Hippocampal formation (tissue), 2 donors: ENCODE measurements around the gene TERB1.

Source experiments
- DNase-seq, 2 donors: peaks; one replicate each; lab custom pipeline; 2025; lab: John Stamatoyannopoulos, UW

Gene TERB1, protein sequence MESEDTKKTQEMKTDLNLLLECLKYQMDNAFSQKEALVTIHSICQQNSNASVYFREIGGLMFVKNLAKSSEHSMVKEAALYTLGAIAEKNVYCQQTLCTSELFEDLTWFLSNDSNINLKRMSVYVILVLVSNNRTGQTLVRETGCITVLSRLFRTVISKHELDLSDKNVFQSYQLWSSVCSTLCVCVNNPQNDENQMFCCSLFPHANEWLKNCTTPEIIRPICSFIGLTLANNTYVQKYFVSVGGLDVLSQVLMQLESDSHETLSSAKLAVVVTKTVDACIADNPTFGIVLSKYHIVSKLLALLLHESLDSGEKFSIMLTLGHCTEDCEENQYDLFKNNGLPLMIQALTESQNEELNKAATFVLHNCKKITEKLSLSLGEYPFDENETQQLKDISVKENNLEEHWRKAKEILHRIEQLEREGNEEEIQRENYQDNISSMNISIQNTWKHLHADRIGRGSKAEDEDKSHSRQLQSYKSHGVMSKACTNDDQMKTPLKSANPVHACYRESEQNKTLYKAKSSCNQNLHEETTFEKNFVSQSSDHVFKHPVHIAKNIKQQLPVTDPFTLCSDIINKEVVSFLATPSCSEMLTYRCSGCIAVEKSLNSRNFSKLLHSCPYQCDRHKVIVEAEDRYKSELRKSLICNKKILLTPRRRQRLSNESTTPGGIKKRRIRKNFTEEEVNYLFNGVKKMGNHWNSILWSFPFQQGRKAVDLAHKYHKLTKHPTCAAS

DNA sequence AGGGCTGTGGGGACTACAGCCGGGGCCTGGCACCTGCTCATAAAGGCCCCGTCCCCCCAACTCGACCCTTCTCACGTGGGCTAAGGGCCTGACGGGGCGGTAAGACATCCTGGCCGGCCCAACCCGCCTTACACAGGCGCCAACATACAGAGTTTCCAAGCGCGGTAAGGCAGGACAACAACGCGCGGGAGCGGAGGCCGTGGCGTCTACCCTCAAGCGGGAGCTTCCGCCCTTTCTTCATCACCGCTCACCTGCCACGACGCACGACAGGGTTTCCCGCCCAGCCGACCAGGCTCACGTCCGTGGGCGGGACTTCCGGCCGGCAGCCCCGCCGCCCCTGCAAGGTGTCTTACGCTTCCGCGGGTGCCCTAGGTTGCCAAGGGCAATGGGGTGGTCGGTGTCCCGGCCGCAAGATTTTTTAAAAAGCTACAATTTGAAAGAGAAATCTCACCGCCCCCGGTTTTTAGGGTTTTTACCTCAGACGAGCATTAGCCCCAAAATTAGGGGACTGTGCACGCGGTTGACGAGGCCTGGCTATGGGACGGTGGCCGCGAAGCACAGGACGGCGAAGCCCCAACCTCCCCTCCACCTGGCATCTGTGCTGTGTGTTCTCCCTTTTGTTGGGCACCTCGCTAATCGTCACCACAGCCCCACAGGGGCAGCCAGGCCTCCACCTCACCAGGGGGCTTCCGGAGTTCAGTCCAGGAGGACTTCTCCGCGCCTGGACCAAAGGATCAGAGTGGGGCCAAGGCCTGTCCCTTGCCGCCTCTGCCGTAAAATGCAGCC is at the start of gene TERB1:
Gene TERB1, minus strand, starts transcription at position 265 of the 786 bp plus-strand sequence. CDS start 4,786 bp downstream, outside the sequence.
- DNase-seq, result no peak

DNA sequence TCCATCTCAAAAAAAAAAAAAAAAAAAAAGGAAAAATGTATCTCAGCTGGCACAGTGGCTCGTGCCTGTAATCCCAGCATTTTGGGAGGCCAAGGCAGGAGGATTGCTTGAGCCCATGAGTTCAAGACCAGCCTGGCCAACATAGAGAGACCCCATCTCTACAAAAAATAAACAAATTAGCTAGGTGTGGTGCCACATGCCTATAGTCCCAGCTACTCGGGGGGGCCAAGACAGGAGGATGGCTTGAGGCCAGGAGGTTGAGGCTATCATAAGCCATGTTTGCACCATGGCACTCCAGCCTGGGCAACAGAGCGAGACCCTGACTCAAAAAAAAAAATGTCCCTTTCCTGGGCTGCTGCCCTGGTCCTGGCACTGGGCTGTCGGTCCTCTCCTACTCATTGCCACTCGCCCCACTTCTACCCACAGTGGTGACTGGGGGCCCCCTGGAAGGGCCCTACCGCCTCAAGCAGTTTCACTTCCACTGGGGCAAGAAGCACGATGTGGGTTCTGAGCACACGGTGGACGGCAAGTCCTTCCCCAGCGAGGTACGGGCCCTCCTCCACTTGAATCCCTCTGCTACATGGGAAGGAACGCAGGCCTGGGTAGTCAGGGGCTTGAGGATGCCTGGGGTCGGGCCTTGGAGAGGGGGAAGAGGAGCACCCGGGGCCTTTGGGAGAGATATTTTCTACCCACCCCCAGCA is 48.9 kb upstream of the TERB1 start:
- no peak for DNase-seq

DNA sequence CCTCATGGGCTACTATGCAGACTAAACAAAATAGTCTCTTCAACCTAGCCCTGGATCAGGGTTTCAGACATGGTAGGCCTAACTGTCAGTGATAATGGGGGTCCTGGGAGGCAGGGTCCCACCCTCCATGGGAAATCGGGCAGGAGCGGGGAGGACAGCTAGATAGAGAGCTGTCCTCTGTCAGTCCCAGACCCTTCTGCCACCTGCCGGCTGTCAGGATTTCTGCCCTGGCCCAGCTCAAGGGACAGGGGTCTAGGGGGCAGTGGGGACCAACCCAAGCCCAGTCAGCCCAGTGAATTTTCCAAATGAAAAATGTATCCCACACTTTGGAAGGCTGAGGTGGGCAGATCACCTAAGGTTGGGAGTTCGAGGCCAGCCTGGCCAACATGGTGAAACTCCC is 48.2 kb upstream of the TERB1 start:
- no peak for DNase-seq

DNA sequence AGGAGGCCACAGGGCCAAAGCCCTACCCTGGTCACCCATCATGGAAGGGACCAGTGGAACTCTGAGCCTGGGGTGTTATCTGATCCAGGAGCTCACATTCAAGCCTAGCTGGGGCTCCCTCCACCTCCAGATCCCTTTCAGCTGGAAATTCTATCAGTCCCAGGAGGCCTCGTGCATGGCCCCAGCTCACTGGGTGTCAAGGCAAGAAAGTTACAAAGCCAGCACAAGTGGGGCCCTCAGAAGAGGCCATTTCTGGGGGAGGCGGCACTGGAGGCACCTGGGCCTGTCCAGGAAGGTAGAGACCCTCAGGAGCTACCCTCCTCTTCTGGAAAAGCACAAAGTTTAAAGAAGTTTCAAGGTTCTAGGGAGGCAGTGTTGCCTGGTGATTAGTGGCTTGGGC is 47.6 kb upstream of the TERB1 start:
- DNase-seq, result no peak

DNA sequence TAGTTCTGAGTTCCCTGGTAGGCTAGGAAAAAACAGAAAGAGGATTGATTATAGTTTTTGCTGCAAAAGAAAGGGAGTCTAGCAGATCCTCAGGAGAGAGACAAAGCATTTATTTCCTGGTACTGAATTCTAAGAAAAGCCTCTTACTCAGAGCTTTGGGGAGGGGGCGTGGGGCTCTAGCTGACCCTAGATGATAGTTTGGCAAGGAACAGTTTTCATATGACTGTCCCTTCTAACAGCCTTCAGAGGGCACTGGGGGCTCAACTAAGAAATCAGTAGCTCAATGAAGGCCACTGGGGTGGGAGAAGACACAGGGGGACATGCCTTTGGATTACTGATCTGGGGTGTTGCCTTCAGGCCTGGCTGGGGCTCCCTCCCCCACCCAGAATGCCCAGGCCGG is 46.8 kb upstream of the TERB1 start:
- DNase-seq, result no peak

DNA sequence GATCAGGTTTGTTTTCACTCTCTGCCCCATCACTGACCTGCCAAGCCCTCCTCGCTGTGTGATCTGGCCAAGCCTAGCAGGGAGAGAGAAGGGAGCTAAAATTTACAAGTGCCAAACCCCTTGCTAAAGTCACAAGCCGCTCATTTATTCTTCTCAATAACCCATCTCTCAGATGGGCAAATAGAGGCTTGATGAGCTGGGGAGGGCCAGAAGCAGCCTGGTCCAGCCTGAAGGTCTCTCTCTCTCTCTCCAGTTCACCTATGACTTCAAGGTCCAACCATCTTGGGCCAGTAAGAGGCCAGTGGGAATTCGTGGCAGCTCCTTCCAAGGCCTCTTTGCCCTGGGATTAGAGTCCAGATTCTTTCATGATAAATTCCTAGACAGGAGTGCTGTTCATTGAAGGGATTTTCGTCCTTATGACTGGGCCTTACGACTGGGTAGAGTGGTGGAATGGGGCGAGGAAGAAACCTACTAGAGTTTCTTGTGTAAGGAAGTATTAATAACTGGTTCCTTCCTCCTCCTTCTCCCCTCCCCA is 46.2 kb upstream of the TERB1 start:
- DNase-seq, result no peak

DNA sequence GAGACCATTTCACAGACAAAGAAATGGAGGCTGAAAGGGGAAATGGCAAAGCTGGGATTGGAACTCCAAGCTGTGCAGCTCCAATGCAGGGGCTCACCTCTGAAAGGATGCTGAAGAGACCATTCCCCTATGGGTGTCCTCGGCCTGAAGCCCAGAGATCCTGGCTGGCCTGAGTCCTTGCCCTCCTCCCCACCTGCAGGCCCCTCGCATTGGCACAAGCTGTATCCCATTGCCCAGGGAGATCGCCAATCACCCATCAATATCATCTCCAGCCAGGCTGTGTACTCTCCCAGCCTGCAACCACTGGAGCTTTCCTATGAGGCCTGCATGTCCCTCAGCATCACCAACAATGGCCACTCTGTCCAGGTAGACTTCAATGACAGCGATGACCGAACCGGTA is 45.4 kb upstream of the TERB1 start:
- no peak for DNase-seq

DNA sequence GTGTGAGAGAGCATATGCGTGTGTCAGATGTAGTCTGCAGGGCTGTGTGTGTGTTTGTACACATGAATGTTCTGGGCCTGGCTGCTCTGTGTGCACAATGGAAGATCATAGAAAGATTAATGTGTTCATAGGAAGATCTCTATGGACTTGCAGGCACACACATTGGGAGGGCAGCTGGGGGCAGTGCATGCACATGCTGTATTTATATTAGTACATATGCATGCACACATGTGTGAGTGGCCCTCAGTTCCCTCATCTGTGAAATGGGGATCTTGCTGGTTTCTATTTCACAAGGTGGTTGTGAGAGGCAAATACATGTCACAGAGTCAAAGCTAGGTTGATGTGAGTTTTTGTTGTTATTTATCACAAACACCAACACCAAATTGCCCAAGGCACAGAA is 44.9 kb upstream of the TERB1 start:
- DNase-seq, result no peak

DNA sequence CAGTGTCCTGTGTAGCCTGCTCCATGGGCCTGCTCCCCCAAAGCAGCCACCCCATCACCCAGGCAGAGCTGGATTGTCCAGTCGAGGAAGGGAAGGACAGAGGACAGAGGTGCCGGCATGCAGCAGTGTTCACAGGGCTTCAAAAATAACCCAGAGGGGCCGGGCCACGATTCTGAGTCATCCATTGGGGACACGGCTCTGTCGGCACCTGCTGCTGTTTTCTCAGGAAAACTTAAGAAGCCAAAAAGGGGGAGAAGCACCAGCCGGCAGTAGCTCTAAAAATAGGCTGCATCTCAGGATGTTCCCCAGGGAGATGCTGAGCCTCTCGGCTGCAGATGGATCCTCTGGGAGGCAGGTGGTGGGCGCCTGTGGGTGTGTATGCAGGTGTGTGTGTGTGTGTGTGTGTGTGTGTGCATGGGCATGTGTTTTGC is 44.4 kb upstream of the TERB1 start:
- DNase-seq, result peak in 1 of 2 donors; percentile 19

DNA sequence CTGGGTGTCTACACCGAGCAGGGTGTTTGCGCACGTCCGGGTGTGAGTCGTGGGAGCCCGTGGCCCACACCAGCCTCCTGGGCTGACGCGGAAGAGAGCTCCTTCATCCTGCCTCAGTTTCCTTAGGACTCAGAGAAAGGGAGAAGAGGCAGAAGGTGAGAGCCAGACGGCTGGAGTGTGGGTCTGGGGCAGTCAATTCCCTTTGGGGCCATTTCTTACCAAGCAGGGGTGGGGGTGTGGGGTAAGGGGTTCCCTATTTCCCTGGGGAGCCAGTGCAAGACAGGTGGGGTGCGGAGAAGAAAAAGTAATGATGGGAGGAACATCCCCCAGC is 43.7 kb upstream of the TERB1 start:
- no peak for DNase-seq

DNA sequence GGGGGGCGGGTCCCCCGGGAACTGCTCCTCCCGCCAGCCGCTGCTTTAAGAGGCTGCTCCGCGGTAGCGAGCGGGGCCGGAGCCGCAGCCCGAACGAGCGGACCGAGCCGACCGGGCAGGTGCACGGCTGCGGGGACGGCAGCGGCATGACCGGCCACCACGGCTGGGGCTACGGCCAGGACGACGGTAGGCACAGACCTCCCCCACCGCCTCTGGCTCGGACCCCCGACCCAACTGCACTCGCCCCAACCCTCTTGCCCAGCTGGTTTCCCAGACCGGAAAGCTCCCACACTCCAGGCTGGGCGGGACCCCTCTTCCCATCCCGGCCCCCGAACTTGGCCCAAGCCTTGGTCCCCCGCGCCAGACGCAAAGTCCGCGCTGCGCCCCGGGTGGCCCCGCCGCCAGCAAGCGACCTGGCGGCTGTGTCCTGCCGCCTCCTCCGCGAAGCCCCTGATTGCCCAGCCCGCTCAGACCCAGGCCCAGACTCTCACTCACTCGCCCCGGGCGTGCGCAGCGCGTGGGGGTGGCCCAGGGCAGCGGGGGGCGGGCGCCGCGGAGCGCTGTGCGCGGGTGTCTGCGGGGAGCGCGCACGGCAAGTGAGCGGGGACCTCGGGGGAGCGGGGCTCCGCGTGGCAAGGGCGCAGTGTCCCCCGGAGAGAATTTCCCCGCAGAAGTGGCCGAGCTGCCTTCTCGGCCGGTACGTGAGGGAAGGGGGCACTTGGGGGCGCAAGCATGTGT is 43.1 kb upstream of the TERB1 start, which contains the start of gene CA7:
Gene CA7, plus strand, starts transcription at position 73 of the 738 bp plus-strand sequence. Its CDS starts 74 bp downstream, at position 147.
- no peak for DNase-seq

DNA sequence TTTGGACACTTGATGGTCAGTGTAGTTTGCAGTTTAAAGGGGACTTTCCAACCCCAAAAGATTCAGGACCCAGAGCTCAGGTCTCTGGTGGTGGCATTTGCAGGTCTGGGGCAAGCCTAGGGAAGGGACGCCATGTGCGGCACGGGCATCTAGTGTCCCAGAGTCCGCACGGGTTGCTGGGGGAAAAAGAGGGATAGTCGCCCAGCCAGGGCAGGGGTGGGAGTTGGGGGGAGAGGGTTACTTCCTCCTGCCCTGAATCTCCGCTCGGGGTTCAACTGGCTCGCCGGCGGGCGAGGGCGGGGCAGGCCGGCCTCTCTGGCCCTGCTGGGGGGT is 42.6 kb upstream of the TERB1 start:
- DNase-seq, result no peak

DNA sequence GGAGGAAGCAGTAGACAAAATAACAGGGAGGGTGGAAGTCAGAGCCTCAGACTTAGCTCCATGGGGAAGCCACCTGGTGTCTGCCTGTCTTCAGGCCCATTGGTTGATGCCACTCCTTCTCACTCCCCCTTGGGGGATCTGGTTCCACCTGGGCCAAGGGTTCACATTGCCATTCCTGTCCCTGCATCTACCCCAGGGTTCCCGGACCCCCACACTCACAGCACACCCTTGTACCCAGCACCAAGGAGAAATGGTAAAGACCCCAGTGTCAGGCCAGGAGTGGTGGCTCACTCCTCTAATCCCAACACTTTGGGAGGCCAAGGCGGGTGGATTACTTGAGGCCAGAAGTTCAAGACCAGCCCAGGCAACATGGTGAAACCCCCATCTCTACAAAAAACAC is 41.8 kb upstream of the TERB1 start:
- no peak for DNase-seq

DNA sequence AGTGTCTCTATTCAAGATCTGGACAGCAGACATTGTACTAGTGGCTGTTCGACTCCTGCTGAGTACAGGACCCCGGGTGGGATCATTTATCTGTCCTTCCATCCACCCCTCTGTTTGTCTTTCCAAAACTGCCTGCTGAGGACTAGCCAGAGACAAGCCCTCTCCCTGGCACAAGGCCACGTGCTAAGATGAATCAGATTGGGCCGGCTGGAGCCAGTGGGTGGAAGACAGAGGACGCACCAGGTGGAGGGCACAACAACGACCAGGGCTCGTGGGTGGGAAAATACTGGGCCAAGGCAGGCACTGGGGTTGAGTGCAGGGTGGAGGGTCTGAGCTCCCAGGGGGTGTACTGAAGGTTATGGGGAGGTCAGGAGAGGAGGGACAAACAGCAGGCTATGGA is 41.4 kb upstream of the TERB1 start:
- DNase-seq, result no peak

DNA sequence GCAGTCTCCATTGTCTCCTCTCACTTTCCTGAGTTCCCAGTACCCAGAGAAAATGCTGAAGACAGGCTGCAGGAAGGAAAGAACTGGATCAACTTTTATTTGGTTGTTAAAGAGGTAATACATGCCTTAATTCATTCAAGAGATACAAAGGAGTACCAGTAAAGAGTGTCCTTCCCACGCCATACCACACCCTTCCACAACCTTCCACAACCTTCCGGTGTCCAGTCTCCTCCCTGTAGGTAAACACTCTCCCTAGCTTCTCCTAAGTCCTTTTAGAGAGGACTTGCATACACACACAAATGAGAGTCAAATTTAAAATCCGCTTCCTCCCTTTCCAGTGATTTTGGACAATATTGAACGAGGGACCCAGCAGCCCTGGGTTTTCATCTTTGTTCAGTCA is 40.0 kb upstream of the TERB1 start:
- DNase-seq, result no peak

DNA sequence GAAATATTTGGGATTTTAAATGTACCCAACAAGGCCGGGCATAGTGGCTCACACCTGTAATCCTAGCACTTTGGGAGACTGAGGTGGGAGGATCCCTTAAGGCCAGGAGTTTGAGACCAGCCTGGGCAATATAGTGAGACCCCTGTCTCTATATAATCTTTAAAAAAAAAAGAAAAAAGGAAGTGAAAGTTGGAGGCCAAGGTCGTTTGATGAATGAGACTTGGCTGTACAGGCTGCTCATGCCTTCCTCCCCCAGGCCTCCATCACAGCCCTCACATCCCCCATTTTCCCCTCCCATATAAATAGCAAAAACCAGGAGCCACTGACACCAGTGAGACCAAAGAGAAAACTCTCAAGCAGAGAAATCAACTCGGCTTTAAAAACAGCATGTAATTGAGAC is 39.5 kb upstream of the TERB1 start:
- no peak for DNase-seq

DNA sequence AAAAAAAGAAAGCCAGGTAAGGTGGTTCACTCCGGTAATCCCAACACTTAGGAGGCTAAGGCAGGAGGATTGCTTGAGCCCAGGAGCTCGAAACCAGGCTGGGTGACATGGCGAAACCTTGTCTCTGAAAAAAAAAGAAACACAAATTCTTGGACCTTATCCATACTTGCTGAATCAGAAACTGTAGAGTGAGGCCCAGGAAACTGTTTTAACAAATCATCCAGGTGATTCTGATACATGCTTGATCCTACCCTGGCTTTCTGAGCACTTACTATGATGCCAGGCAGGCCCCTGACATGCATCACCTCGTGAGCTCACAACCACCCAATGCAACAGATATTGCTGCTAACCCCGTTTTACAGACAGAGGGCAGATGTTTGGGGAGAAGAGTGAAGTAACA is 33.4 kb upstream of the TERB1 start:
- no peak for DNase-seq

DNA sequence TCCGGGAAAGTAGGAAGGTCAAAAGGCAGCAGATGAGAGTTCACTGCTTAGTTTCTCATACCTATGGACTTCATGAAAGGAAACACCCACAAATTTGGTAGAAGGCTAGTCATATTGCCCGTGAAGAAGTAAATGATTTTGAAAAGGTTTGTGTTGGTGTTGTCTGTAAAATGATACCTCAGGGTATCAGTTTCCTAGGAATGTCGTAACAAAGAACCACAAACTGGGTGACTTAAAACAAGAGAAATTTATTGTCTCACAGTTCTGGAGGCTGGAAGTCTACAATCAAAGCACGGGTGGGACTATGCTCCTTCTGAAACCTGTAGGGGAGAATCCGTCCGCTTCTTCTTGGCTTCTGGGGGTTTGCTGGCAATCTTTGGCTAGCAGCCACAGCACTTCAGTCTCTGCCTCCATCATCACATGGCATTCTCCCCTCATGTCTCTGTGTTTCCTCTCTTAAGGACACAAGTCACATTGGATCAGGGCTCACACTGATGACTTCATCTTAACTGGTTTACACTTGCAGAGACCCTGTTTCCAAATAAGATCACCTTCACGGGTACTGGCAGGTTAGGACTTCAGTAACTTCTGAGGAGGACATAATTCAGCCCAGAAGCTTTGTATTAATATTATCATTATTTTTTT is 31.4 kb upstream of the TERB1 start:
- DNase-seq, result no peak

DNA sequence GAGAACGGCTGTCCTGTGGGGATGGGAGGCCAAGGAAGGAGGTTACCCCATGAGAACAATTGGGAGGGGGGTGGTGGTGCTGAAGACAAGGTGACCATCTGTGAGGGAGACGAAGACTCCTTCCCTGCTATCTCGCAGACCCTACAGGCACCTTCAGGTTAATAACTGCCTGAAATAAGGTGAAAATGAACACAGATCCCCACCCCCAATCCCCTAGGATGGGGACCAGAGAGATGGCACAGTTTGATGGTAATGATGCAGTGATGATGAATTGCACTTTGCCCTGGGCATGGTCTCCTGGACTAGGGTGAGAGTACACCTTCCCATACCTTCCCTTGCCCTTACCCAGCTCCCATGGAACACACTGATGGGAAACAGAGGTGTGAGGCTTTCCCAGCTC is 30.8 kb upstream of the TERB1 start:
- DNase-seq, result no peak
